K562 (cell line): Measurements from ENCODE around the gene NRARP. TPM values are rescaled to one million over a fixed set of nuclear protein-coding genes. Genes with fewer than 3 reads are reported as not detected.

Experiments
- ATAC-seq: fragments of 200-7000 bp; cut with Tn5 transposase; 3 replicates; pipeline ENCODE4 v1.9.1; 2020; ENCODE audit warnings: moderate library complexity
- BruUV-seq: library from RNA; stranded (reverse); fragments of 400-500 nt; replicated peaks from 2 replicates; lab custom pipeline; 2021; lab: Mats Ljungman, UMichigan
- CTCF ChIA-PET: fragments of 300-600 bp; formaldehyde crosslinking; extraction: SDS; loops from one replicate; lab custom pipeline; 2021; ENCODE audit warnings: low intra/inter-chr PET ratio; lab: Yijun Ruan, JAX
- POLR2A ChIA-PET: fragments of 300-600, 350-650 bp; sonication (Branson Sonifier 250); formaldehyde crosslinking; extraction: SDS; loops from one replicate; lab custom pipeline; 2021; ENCODE audit warnings: antibody characterized with exemption, inconsistent platforms; lab: Yijun Ruan, JAX
- DNase-seq, 4 experiments: peaks; one replicate each; pipeline versions ENCODE4 v3.0.0 to v3.0.0-alpha.2; 2011 to 2018; ENCODE audit warnings: low spot score in 3 of 4, mixed read lengths in 3 of 4; ENCODE audit errors: extremely low read depth in 1 of 4
- FAIRE-seq: peaks from 2 replicates; lab custom pipeline; 2011; peaks lifted over from hg19 to GRCh38; lab: Jason Lieb, UNC
- H2AFZ ChIP-seq: 2 replicates; pipeline ENCODE4 v1.6.0; 2011; ENCODE audit warnings: low read depth, low read length, control low read depth, inconsistent platforms
- H3K27ac ChIP-seq: fragments of 200-600 bp; 3 replicates; pipeline ENCODE4 v1.8.0; 2011; ENCODE audit warnings: low read depth, mild to moderate bottlenecking, control low read depth, inconsistent platforms, low read length, moderate library complexity, mixed read lengths; ENCODE audit errors: extremely low read depth
- H3K27me3 ChIP-seq, 2 experiments: fragments of 300-600 bp in 1 of 2; 2 replicates in 1 of 2; 3 replicates in 1 of 2; pipeline versions ENCODE4 v1.6.0 to v1.8.0; 2011; ENCODE audit warnings: inconsistent platforms in 2 of 2, low read length in 2 of 2, mild to moderate bottlenecking in 1 of 2, mixed read lengths in 1 of 2, moderate library complexity in 1 of 2; ENCODE audit not compliant: control insufficient read depth in 2 of 2, insufficient read depth in 2 of 2
- H3K36me3 ChIP-seq: fragments of 300-600 bp; 3 replicates; pipeline ENCODE4 v1.8.0; 2011; ENCODE audit warnings: mild to moderate bottlenecking, low read length, inconsistent platforms; ENCODE audit not compliant: control insufficient read depth, insufficient read depth
- H3K4me1 ChIP-seq, 2 experiments: fragments of 200-600 bp in 1 of 2; replicated peaks in 1 of 2; 2 replicates in 1 of 2; 3 replicates in 1 of 2; pipeline versions ENCODE4 v1.5.1 to v1.8.0; 2011; ENCODE audit warnings: inconsistent platforms in 2 of 2, low read length in 2 of 2, mild to moderate bottlenecking in 1 of 2, mixed read lengths in 1 of 2, moderate library complexity in 1 of 2; ENCODE audit not compliant: control insufficient read depth in 2 of 2, insufficient read depth in 2 of 2
- H3K4me2 ChIP-seq: 2 replicates; pipeline ENCODE4 v1.6.1; 2011; ENCODE audit warnings: low read length, control low read depth, inconsistent platforms, mixed read lengths; ENCODE audit not compliant: insufficient read depth
- H3K4me3 ChIP-seq: fragments of 200-600 bp; sonication (generic), shearing (Covaris generic); 2 replicates; pipeline ENCODE4 v1.5.1; 2016; ENCODE audit warnings: control low read depth, inconsistent platforms
- H3K79me2 ChIP-seq: fragments of 200-600 bp; 3 replicates; pipeline ENCODE4 v1.8.0; 2011; ENCODE audit warnings: low read length, inconsistent platforms; ENCODE audit not compliant: control insufficient read depth, insufficient read depth
- H3K9ac ChIP-seq, 2 experiments: 2 replicates each; pipeline versions ENCODE4 v1.6.0 to v1.6.1; 2011; ENCODE audit warnings: low read depth in 2 of 2, low read length in 2 of 2, control low read depth in 1 of 2, inconsistent platforms in 1 of 2, mild to moderate bottlenecking in 1 of 2, mixed read lengths in 1 of 2; ENCODE audit not compliant: insufficient read depth in 1 of 2
- H3K9me1 ChIP-seq: one replicate; pipeline ENCODE4 v1.6.0; 2011; ENCODE audit warnings: inconsistent platforms, mild to moderate bottlenecking, low read length, moderate library complexity; ENCODE audit not compliant: control insufficient read depth, insufficient read depth
- H3K9me3 ChIP-seq: replicated peaks from 2 replicates; pipeline ENCODE4 v1.5.1; 2011; ENCODE audit warnings: low read depth, low read length, inconsistent platforms; ENCODE audit not compliant: control insufficient read depth, insufficient read depth
- H4K20me1 ChIP-seq: replicated peaks from 2 replicates; pipeline ENCODE4 v1.6.1; 2011; ENCODE audit warnings: low read length, inconsistent platforms, mixed read lengths; ENCODE audit not compliant: control insufficient read depth, insufficient read depth
- POLR2G ChIP-seq: fragments of 200-400 bp; formaldehyde crosslinking; IDR thresholded peaks from 2 replicates; pipeline ENCODE4 v1.6.1; 2017; ENCODE audit warnings: low read depth, mild to moderate bottlenecking, antibody characterized with exemption, low read length, moderate library complexity
- RBFOX2 ChIP-seq: fragments of 200-400 bp; formaldehyde crosslinking; IDR thresholded peaks from 2 replicates; pipeline ENCODE4 v1.6.1; 2017; ENCODE audit warnings: low read depth, mild to moderate bottlenecking, low read length, moderate library complexity
- RBM39 ChIP-seq: fragments of 200-400 bp; formaldehyde crosslinking; optimal IDR thresholded peaks from 2 replicates; pipeline ENCODE3; 2018; ENCODE audit warnings: low read depth, low read length
- WGBS: fragments of 100-300 bp; shearing (Covaris generic); methylation state at CpG from one replicate; pipeline ENCODE4 v1.1.6; 2016; ENCODE audit warnings: low coverage, mixed read lengths; ENCODE audit not compliant: insufficient coverage; ENCODE audit errors: missing lambda C conversion rate; 5-methylcytosine and 5-hydroxymethylcytosine counted together
- in situ Hi-C: fragments of 300-500 bp; cut with MboI; formaldehyde crosslinking; loops from 4 replicates; pipeline ENCODE4 v1.15.0; 2018; ENCODE audit warnings: inconsistent platforms, mixed read lengths
- intact Hi-C: fragments of 100-400 bp; cut with micrococcal nuclease; formaldehyde crosslinking; loops from 2 replicates; pipeline ENCODE4 v1.14.2; 2022
- polyA plus RNA-seq, 8 experiments: library from polyadenylated mRNA; depleted of rRNA in 4 of 8; stranded (reverse) in 5 of 8; unstranded in 3 of 8; fragments of >200 nt; fragmentation: Nextera tagmentation in 2 of 8; fragmentation: Illumina TruSeq in 1 of 8; extraction: Ambion mirVana in 2 of 8; extraction: Trizol in 1 of 8; gene quantifications; 2 replicates each; pipeline versions ENCODE4 v1.2.1 to v1.2.3, GENCODE V29; 2011 to 2014; ENCODE audit warnings: inconsistent platforms in 1 of 8, missing spikeins in 1 of 8
- total RNA-seq, 7 experiments: library from RNA; depleted of rRNA in 6 of 7; stranded (reverse); fragments of >200 nt in 6 of 7; fragmentation: Illumina TruSeq in 2 of 7; extraction: Trizol in 2 of 7; gene quantifications; 2 replicates each; pipeline versions ENCODE4 v1.2.1 to v1.2.3, GENCODE V29; 2011 to 2021; ENCODE audit warnings: low replicate concordance in 1 of 7
- TF ChIP-seq, protein P1 (sequence below): sonication (generic); formaldehyde crosslinking; IDR thresholded peaks from 2 replicates; pipeline ENCODE4 v1.8.0; 2022; ENCODE audit warnings: mild to moderate bottlenecking, missing genetic modification reagents
- TF ChIP-seq, protein P2 (sequence below): sonication (generic); formaldehyde crosslinking; IDR thresholded peaks from 2 replicates; pipeline ENCODE4 v1.8.1; 2023; ENCODE audit warnings: mild to moderate bottlenecking, missing genetic modification reagents
- TF ChIP-seq, protein P3 (sequence below): sonication (generic); formaldehyde crosslinking; IDR thresholded peaks from 2 replicates; pipeline ENCODE4 v1.8.0; 2022; ENCODE audit warnings: mild to moderate bottlenecking, missing genetic modification reagents

The NRARP gene
- total and polyA plus RNA-seq, 9 of the 15 experiments (the other 6 are each of a cell fraction or from before 2014, with no cell fraction given), result 2.0 to 24.5 (median 7.2) TPM; not detected in 2

DNA sequence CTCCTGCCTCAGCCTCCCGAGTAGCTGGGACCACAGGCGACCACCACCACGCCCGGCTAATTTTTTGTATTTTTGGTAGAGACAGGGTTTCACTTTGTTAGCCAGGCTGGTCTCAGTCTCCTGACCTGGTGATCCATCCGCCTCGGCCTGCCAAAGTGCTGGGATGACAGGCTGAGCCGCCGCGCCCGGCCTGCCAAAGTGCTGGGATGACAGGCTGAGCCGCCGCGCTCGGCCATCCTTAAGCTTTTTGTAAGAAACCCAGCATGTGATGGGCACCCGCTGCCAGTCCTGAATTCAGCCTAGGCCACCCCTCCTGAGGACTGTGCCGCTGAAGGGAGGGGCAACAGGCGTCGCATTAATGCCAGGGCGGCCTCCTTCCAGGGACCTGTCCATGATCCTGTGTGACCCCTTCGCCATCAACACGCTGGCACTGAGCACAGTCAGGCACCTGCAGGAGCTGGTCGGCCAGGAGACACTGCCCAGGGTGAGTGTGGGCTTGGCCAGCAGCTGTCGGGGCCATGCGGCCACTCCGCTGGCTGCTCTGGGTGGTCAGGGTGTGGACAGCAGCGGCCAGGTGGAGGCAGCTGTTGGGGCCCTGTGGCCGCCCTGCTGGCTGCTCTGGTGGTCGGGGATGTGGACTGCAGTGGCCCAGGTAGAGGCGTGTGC is 36.4 kb downstream of the NRARP start:
- DNase-seq (no peak), ATAC-seq (no peak)
- Histone ChIP-seq H3K27me3 (no peaks in the 10 kb centered on the region), H3K4me1 (peaks cover 20 to 51% of the 10 kb centered on the region in 2 experiments), H3K9me3 (no peaks in the 10 kb centered on the region), H3K9ac (no peak overlapping the region; a peak in 1 of 4 replicates), H4K20me1 (no peaks in the 10 kb centered on the region), H3K9me1 (no peaks in the 10 kb centered on the region)
- intact Hi-C loops, result no loop called here
- TF ChIP-seq POLR2G (peak; percentile 58; the same call in 1 of the 2 replicates), RBM39 (no peak), RBFOX2 (peak; percentile 44; the same call in 1 of the 2 replicates)
- TF ChIP-seq, protein P1, sequence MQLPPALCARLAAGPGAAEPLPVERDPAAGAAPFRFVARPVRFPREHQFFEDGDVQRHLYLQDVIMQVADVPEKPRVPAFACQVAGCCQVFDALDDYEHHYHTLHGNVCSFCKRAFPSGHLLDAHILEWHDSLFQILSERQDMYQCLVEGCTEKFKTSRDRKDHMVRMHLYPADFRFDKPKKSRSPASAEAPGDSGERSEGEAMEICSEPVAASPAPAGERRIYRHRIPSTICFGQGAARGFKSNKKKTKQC (CRISPR knock-in tag), result no peak
- TF ChIP-seq, protein P2, sequence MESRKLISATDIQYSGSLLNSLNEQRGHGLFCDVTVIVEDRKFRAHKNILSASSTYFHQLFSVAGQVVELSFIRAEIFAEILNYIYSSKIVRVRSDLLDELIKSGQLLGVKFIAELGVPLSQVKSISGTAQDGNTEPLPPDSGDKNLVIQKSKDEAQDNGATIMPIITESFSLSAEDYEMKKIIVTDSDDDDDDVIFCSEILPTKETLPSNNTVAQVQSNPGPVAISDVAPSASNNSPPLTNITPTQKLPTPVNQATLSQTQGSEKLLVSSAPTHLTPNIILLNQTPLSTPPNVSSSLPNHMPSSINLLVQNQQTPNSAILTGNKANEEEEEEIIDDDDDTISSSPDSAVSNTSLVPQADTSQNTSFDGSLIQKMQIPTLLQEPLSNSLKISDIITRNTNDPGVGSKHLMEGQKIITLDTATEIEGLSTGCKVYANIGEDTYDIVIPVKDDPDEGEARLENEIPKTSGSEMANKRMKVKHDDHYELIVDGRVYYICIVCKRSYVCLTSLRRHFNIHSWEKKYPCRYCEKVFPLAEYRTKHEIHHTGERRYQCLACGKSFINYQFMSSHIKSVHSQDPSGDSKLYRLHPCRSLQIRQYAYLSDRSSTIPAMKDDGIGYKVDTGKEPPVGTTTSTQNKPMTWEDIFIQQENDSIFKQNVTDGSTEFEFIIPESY (CRISPR knock-in tag), result 0 out of 2 replicates have a peak, but pooled peaks have one; percentile 14
- TF ChIP-seq, protein P3, sequence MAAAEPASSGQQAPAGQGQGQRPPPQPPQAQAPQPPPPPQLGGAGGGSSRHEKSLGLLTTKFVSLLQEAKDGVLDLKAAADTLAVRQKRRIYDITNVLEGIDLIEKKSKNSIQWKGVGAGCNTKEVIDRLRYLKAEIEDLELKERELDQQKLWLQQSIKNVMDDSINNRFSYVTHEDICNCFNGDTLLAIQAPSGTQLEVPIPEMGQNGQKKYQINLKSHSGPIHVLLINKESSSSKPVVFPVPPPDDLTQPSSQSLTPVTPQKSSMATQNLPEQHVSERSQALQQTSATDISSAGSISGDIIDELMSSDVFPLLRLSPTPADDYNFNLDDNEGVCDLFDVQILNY (CRISPR knock-in tag), result no peak
- TF ChIP-seq, all 486 proteins: peak for 3
- ChIA-PET CTCF (no interaction called here), POLR2A (interaction anchor here (0.7 to 4.2 kb wide), 3 partner anchors 12 to 39 kb away, joined by 3 to 23 read pairs (median 5); partner anchors contain the start of gene TOR4A)
- Histone ChIP-seq H2AFZ (no peak overlapping the region), H3K27ac (no peak overlapping the region), H3K4me3 (no peak overlapping the region), H3K4me2 (no peak overlapping the region), H3K79me2 (peaks cover 10% of the 10 kb centered on the region; the same call in 2 of the 3 replicates), H3K36me3 (peaks cover 66% of the 10 kb centered on the region)
- BruUV-seq, result no TSS peak
- in situ Hi-C loops, result no loop called here
- 88% methylated on average over 17 of the region's 29 CpGs for WGBS
- no peak for FAIRE-seq
